HAP-1 (cell line): ENCODE results near the gene CAPN8.

Source experiments
- DNase-seq, 2 experiments: peaks; one replicate each; pipeline ENCODE4 v3.0.0-alpha.2; 2016 to 2020; ENCODE audit warnings: low spot score in 2 of 2
- H3K27me3 ChIP-seq: fragments of 250-450 bp; sonication (Bioruptor Pico); 2 replicates; pipeline ENCODE4 v1.5.1; 2020; ENCODE audit warnings: low read depth, mild to moderate bottlenecking, moderate library complexity
- H3K36me3 ChIP-seq: fragments of 250-450 bp; sonication (Bioruptor Pico); replicated peaks from 2 replicates; pipeline ENCODE4 v1.5.1; 2020; ENCODE audit warnings: mild to moderate bottlenecking
- H3K4me1 ChIP-seq: fragments of 250-450 bp; sonication (Bioruptor Pico); 2 replicates; pipeline ENCODE4 v1.5.1; 2020; ENCODE audit warnings: mild to moderate bottlenecking
- H3K4me3 ChIP-seq: fragments of 250-450 bp; sonication (Bioruptor Pico); 2 replicates; pipeline ENCODE4 v1.5.1; 2020; ENCODE audit warnings: mild to moderate bottlenecking, moderate library complexity
- H3K9me3 ChIP-seq: fragments of 250-450 bp; sonication (Bioruptor Pico); 2 replicates; pipeline ENCODE4 v1.5.1; 2020; ENCODE audit warnings: mild to moderate bottlenecking, moderate library complexity
- in situ Hi-C: fragments of 300-500 bp; cut with MboI; formaldehyde crosslinking; loops from 3 replicates; pipeline ENCODE4 v1.14.3; 2020; ENCODE audit warnings: low sequenced_read_pairs, inconsistent platforms, mixed read lengths

CAPN8 gene

GRCh38 chr1:223683586-223684487, 18.3 kb upstream of the CAPN8 start:
- Histone ChIP-seq H3K9me3 (no peaks in the 10 kb centered on the region), H3K4me3 (no peak overlapping the region), H3K27me3 (no peaks in the 10 kb centered on the region; the same call in 1 of the 2 replicates), H3K36me3 (no peaks in the 10 kb centered on the region), H3K4me1 (no peaks in the 10 kb centered on the region)
- in situ Hi-C loops, result loop anchor here (10.0 kb wide), 1 partner anchor 549 kb away; no protein-coding TSS in a partner anchor
- peak; percentile 51 to 85 for DNase-seq

GRCh38 chr1:223682502-223682901, 17.0 kb upstream of the CAPN8 start:
- H3K9me3 ChIP-seq, result no peaks in the 10 kb centered on the region
- no peak for DNase-seq
- in situ Hi-C loops, result loop anchor here (10.0 kb wide), 1 partner anchor 548 kb away; no protein-coding TSS in a partner anchor
- H3K36me3 ChIP-seq, result no peaks in the 10 kb centered on the region
- H3K4me1 ChIP-seq, result no peaks in the 10 kb centered on the region
- no peaks in the 10 kb centered on the region; the same call in 1 of the 2 replicates for H3K27me3 ChIP-seq
- H3K4me3 ChIP-seq, result no peak overlapping the region

GRCh38 chr1:223680188-223680587, 14.7 kb upstream of the CAPN8 start:
- in situ Hi-C loops, result loop anchor here (10.0 kb wide), 1 partner anchor 545 kb away; no protein-coding TSS in a partner anchor
- Histone ChIP-seq H3K9me3 (peaks cover 1% of the 10 kb centered on the region; the same call in 1 of the 2 replicates), H3K36me3 (no peaks in the 10 kb centered on the region), H3K4me1 (no peaks in the 10 kb centered on the region), H3K27me3 (no peaks in the 10 kb centered on the region), H3K4me3 (no peak overlapping the region)
- no peak for DNase-seq

GRCh38 chr1:223678841-223679240, 13.3 kb upstream of the CAPN8 start:
- no peaks in the 10 kb centered on the region for H3K36me3 ChIP-seq
- in situ Hi-C loops, result loop anchor here (10.0 kb wide), 1 partner anchor 884 kb away; no protein-coding TSS in a partner anchor
- peaks cover 3% of the 10 kb centered on the region; the same call in 1 of the 2 replicates for H3K4me1 ChIP-seq
- peaks cover 15% of the 10 kb centered on the region for H3K9me3 ChIP-seq
- no peaks in the 10 kb centered on the region for H3K27me3 ChIP-seq
- DNase-seq, result no peak
- no peak overlapping the region for H3K4me3 ChIP-seq

GRCh38 chr1:223674119-223674890, 8.8 kb upstream of the CAPN8 start:
- Histone ChIP-seq H3K4me3 (no peak overlapping the region), H3K4me1 (peaks cover 12% of the 10 kb centered on the region), H3K27me3 (no peaks in the 10 kb centered on the region), H3K36me3 (no peaks in the 10 kb centered on the region), H3K9me3 (peaks cover 22% of the 10 kb centered on the region)
- in situ Hi-C loops, result loop anchor here (10.0 kb wide), 1 partner anchor 880 kb away; no protein-coding TSS in a partner anchor
- peak in 1 of 2 experiments; percentile 35 for DNase-seq

- peaks cover 22% of the 10 kb centered on the region for H3K9me3 ChIP-seq
- no peaks in the 10 kb centered on the region for H3K36me3 ChIP-seq
- no peaks in the 10 kb centered on the region for H3K27me3 ChIP-seq
- no peak overlapping the region for H3K4me3 ChIP-seq
- peak; percentile 15 to 59 for DNase-seq
- peaks cover 12% of the 10 kb centered on the region for H3K4me1 ChIP-seq
- in situ Hi-C loops, result loop anchor here (10.0 kb wide), 1 partner anchor 876 kb away; no protein-coding TSS in a partner anchor
These were observed 5.1 kb upstream of the CAPN8 start for GRCh38 chr1:223670458-223671159.

GRCh38 chr1:223669003-223669795, 3.7 kb upstream of the CAPN8 start:
- no peak for DNase-seq
- Histone ChIP-seq H3K27me3 (no peaks in the 10 kb centered on the region), H3K4me1 (peaks cover 10% of the 10 kb centered on the region), H3K36me3 (no peaks in the 10 kb centered on the region), H3K4me3 (no peak overlapping the region), H3K9me3 (peaks cover 11% of the 10 kb centered on the region)
- in situ Hi-C loops, result no loop called here

- Histone ChIP-seq H3K4me1 (peaks cover 10% of the 10 kb centered on the region), H3K4me3 (no peak overlapping the region), H3K9me3 (no peaks in the 10 kb centered on the region), H3K27me3 (no peaks in the 10 kb centered on the region), H3K36me3 (no peaks in the 10 kb centered on the region)
- in situ Hi-C loops, result no loop called here
- no peak for DNase-seq
These were observed 2.1 kb upstream of the CAPN8 start for GRCh38 chr1:223667484-223668182.

GRCh38 chr1:223664106-223664505, 1.4 kb downstream of the CAPN8 start:
- no peaks in the 10 kb centered on the region for H3K9me3 ChIP-seq

GRCh38 chr1:223662943-223663342, 2.6 kb downstream of the CAPN8 start:
- no peak for DNase-seq
- no peaks in the 10 kb centered on the region for H3K9me3 ChIP-seq
- in situ Hi-C loops, result no loop called here
- no peaks in the 10 kb centered on the region for H3K27me3 ChIP-seq
- no peak overlapping the region for H3K4me3 ChIP-seq
- no peaks in the 10 kb centered on the region for H3K36me3 ChIP-seq
- no peaks in the 10 kb centered on the region for H3K4me1 ChIP-seq

More at GRCh38 chr1:223664106-223664505, 1.4 kb downstream of the CAPN8 start:
- H3K27me3 ChIP-seq, result no peaks in the 10 kb centered on the region
- H3K4me3 ChIP-seq, result no peak overlapping the region
- H3K4me1 ChIP-seq, result no peaks in the 10 kb centered on the region
- no peaks in the 10 kb centered on the region for H3K36me3 ChIP-seq
- in situ Hi-C loops, result no loop called here
- no peak for DNase-seq

- in situ Hi-C loops, result no loop called here
- H3K4me3 ChIP-seq, result no peak overlapping the region
- H3K4me1 ChIP-seq, result peaks cover 6% of the 10 kb centered on the region
- DNase-seq, result no peak
- H3K27me3 ChIP-seq, result no peaks in the 10 kb centered on the region
- H3K9me3 ChIP-seq, result no peaks in the 10 kb centered on the region
- no peaks in the 10 kb centered on the region for H3K36me3 ChIP-seq
These were observed 5.8 kb downstream of the CAPN8 start for GRCh38 chr1:223659711-223660110.

GRCh38 chr1:223657978-223658377, 7.5 kb downstream of the CAPN8 start:
- H3K9me3 ChIP-seq, result no peaks in the 10 kb centered on the region
- H3K27me3 ChIP-seq, result no peaks in the 10 kb centered on the region
- no peak overlapping the region for H3K4me3 ChIP-seq
- in situ Hi-C loops, result no loop called here
- H3K36me3 ChIP-seq, result no peaks in the 10 kb centered on the region
- DNase-seq, result no peak
- H3K4me1 ChIP-seq, result peaks cover 6% of the 10 kb centered on the region
